ENCODE measurements around the gene CACNG1.

CACNG1 gene

DNA sequence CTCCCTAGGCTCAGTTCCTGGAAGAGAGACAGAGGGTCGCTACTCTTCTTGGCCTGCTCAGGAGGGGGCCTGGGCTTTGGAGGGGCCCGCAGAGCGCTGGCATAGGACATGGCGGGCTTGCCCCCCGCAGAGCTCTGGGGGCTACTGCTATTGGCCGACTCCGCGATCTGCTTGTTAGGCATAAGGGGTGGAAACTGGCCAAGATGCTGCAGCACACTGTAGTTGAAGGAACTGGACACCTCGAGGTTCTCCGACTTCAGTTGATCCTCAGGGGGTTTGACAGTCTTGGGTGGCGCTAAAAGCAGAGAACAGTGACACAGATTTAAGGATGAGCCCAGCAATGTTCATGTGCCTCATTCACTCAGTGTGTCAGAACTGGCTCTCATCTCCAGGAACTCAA is 33.9 kb downstream of the CACNG1 start:
- TF ChIP-seq CTCF (conservative IDR thresholded peaks at IDR 0.05) (no peak), ZFX (IDR thresholded peaks at IDR 0.05) (no peak)
- no peak overlapping the region for H3K27ac ChIP-seq

GRCh38 chr17:67079491-67079890 is 35.1 kb downstream of the CACNG1 start:
- H3K27ac ChIP-seq = no peak overlapping the region
- TF ChIP-seq ZFX (IDR thresholded peaks at IDR 0.05) = no peak
- no peak for TF ChIP-seq CTCF (conservative IDR thresholded peaks at IDR 0.05)

DNA sequence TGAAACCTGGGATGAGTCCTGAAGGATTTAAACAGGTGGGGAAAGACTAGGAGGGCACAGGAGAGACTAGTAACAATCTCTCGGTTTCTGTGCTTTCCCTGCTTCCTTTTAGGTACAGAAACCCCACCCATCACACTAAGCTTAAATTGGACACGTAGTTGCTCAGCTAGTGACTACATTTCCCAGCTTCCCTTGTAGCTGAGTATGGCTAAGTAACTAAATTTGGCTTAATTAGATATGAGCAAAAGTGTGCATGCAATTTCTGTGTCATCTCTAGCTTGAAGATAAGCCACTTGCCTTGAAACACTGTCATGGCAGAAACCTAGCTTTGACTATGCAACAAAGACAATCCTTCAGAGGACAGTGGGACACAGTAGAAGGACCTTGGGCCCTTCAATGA is 36.5 kb downstream of the CACNG1 start:
- H3K27ac ChIP-seq = no peak overlapping the region
- TF ChIP-seq CTCF (conservative IDR thresholded peaks at IDR 0.05) = no peak
- no peak for TF ChIP-seq ZFX (IDR thresholded peaks at IDR 0.05)

GRCh38 chr17:67082107-67082506 is 37.8 kb downstream of the CACNG1 start:
- H3K27ac ChIP-seq = no peak overlapping the region

DNA sequence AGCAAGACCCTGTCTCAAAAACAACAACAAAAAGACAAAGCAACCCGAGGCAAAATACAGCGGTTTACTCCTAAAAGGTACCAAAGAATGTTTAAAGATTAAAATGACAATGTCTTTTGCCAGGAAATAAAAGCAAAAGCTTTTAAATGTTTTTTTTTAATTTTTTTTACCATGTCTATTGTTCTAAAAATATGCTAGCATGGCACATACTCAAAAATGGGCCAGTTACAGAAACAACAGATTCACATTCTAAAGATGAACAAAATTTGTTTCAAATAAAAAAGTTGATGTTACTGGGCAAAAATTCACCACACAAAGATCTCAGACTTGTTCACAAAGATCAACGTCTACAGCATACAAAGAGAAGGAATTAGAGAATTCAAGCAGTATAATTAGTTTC is 41.1 kb downstream of the CACNG1 start:
- TF ChIP-seq CTCF (conservative IDR thresholded peaks at IDR 0.05) = no peak
- TF ChIP-seq ZFX (IDR thresholded peaks at IDR 0.05) = no peak

More at GRCh38 chr17:67082107-67082506, 37.8 kb downstream of the CACNG1 start:
- TF ChIP-seq CTCF (conservative IDR thresholded peaks at IDR 0.05) (0 out of 2 replicates have a peak, but pooled peaks have one; percentile 12), ZFX (IDR thresholded peaks at IDR 0.05) (no peak)

DNA sequence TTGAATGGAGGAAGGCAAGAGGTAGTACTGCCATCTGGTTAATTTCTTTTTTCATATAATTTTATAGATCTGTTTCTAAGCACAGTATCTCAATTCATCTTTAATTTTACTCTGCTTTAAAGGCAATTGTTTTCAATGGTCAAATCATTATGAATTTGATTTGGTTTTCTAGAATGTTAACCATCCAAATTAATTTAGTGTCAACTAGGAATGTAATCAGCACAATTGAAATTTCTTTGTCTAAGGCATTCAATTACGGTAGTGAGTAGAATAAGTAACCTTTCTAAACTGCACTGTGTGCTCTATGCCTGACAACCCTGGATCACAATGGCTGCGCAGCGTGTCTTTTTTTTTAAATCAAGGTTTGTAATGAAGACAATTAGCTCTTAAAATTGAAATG is 44.3 kb downstream of the CACNG1 start:
- no peak for TF ChIP-seq CTCF (conservative IDR thresholded peaks at IDR 0.05)
- no peak for TF ChIP-seq ZFX (IDR thresholded peaks at IDR 0.05)
- no peak overlapping the region for H3K27ac ChIP-seq

More for the DNA sequence above, 41.1 kb downstream of the CACNG1 start:
- H3K27ac ChIP-seq = no peak overlapping the region

GRCh38 chr17:67090341-67090740 is 46.0 kb downstream of the CACNG1 start:
- TF ChIP-seq ZFX (IDR thresholded peaks at IDR 0.05) (no peak), CTCF (conservative IDR thresholded peaks at IDR 0.05) (no peak)
- no peak overlapping the region for H3K27ac ChIP-seq

Measured in C4-2B (cell line).